ENCODE data around the gene KRTAP4-2.
"Not testable (repeated sequence)": the region's sequence is repeated elsewhere in the genome, so short reads cannot be mapped to it uniquely, and the experiment has no call there.

The KRTAP4-2 gene

GRCh38 chr17:41145261-41145660 lies 32.8 kb downstream of the KRTAP4-2 start:
- no peak for TF ChIP-seq CTCF (IDR thresholded peaks at IDR 0.05)
- Mint-ChIP-seq H3K9me3 (peaks cover 36% of the 10 kb centered on the region), H3K4me3 (no peak overlapping the region), H3K4me1 (no peaks in the 10 kb centered on the region), H3K27me3 (ENCODE audit: low read depth, poor library complexity) (peaks cover 7% of the 10 kb centered on the region), H3K27ac (no peak overlapping the region), H3K36me3 (ENCODE audit: low read depth) (peaks cover 14% of the 10 kb centered on the region)
- DNase-seq, result no peak

GRCh38 chr17:41144846-41145245 lies 33.2 kb downstream of the KRTAP4-2 start:
- Mint-ChIP-seq H3K9me3 (peaks cover 37% of the 10 kb centered on the region), H3K27ac (no peak overlapping the region), H3K36me3 (ENCODE audit: low read depth) (peaks cover 14% of the 10 kb centered on the region), H3K4me3 (no peak overlapping the region), H3K4me1 (no peaks in the 10 kb centered on the region), H3K27me3 (ENCODE audit: low read depth, poor library complexity) (peaks cover 7% of the 10 kb centered on the region)
- no peak for DNase-seq
- no peak for TF ChIP-seq CTCF (IDR thresholded peaks at IDR 0.05)

GRCh38 chr17:41141361-41141760 lies 36.7 kb downstream of the KRTAP4-2 start:
- H3K9me3 Mint-ChIP-seq, result peaks cover 61% of the 10 kb centered on the region
- peaks cover 14% of the 10 kb centered on the region for H3K36me3 Mint-ChIP-seq (ENCODE audit: low read depth)
- peaks cover 8% of the 10 kb centered on the region for H3K27me3 Mint-ChIP-seq (ENCODE audit: low read depth, poor library complexity)

GRCh38 chr17:41140360-41141131 lies 37.5 kb downstream of the KRTAP4-2 start, which contains the start of gene KRTAP4-6:
Gene KRTAP4-6 (minus strand): TSS chr17:41140544. CDS start chr17:41140487, 57 bp downstream.
- no peak within 1 kb of the TSS for H3K4me3 Mint-ChIP-seq
- peaks cover 14% of the 10 kb centered on the region for H3K36me3 Mint-ChIP-seq (ENCODE audit: low read depth)
- DNase-seq, result no peak
- H3K27ac Mint-ChIP-seq, result peak within 1 kb of the TSS; percentile 13
- peaks cover 62% of the 10 kb centered on the region for H3K9me3 Mint-ChIP-seq
- peaks cover 8% of the 10 kb centered on the region for H3K27me3 Mint-ChIP-seq (ENCODE audit: low read depth, poor library complexity)
- no peak for TF ChIP-seq CTCF (IDR thresholded peaks at IDR 0.05)
- no peaks in the 10 kb centered on the region for H3K4me1 Mint-ChIP-seq

More at GRCh38 chr17:41141361-41141760, 36.7 kb downstream of the KRTAP4-2 start:
- no peaks in the 10 kb centered on the region for H3K4me1 Mint-ChIP-seq
- no peak overlapping the region for H3K4me3 Mint-ChIP-seq
- H3K27ac Mint-ChIP-seq, result no peak overlapping the region
- no peak for DNase-seq
- TF ChIP-seq CTCF (IDR thresholded peaks at IDR 0.05), result no peak

GRCh38 chr17:41139865-41140264 lies 38.2 kb downstream of the KRTAP4-2 start:
- peak overlapping the region; percentile 13 for H3K27ac Mint-ChIP-seq
- peaks cover 58% of the 10 kb centered on the region for H3K9me3 Mint-ChIP-seq
- not testable (repeated sequence) for H3K4me1 Mint-ChIP-seq; DNase-seq; H3K27me3 Mint-ChIP-seq (ENCODE audit: low read depth, poor library complexity); H3K4me3 Mint-ChIP-seq
- H3K36me3 Mint-ChIP-seq (ENCODE audit: low read depth), result peaks cover 14% of the 10 kb centered on the region

GRCh38 chr17:41133880-41134735 lies 43.9 kb downstream of the KRTAP4-2 start:
- no peak overlapping the region for H3K27ac Mint-ChIP-seq
- H3K9me3 Mint-ChIP-seq, result peaks cover 20% of the 10 kb centered on the region
- H3K4me3 Mint-ChIP-seq, result no peak overlapping the region
- no peak for DNase-seq
- no peaks in the 10 kb centered on the region for H3K36me3 Mint-ChIP-seq (ENCODE audit: low read depth)
- peaks cover 14% of the 10 kb centered on the region for H3K27me3 Mint-ChIP-seq (ENCODE audit: low read depth, poor library complexity)
- TF ChIP-seq CTCF (IDR thresholded peaks at IDR 0.05), result no peak
- no peaks in the 10 kb centered on the region for H3K4me1 Mint-ChIP-seq

Measured in nephron progenitor cell (in vitro differentiated cells).